K562 (cell line): ENCODE data around the gene MMP17. TPM values are rescaled to one million over a fixed set of nuclear protein-coding genes. Genes with fewer than 3 reads are reported as not detected.

ENCODE experiments used
- LARP7 ChIP-seq: fragments of 450-650 bp; IDR thresholded peaks from 2 replicates; pipeline ENCODE4 v1.6.1; 2016
- MCM3 ChIP-seq: fragments of 450-650 bp; IDR thresholded peaks from 2 replicates; pipeline ENCODE4 v1.6.1; 2016
- MEF2D ChIP-seq: conservative IDR thresholded peaks from 2 replicates; pipeline ENCODE4 v1.6.1; 2016; ENCODE audit warnings: low read depth, missing genetic modification characterization, missing compliant biosample characterization
- NFYB ChIP-seq: IDR thresholded peaks from 2 replicates; pipeline ENCODE4 v1.6.1; 2011; ENCODE audit warnings: mild to moderate bottlenecking, moderate library complexity; ENCODE audit not compliant: insufficient read length; ENCODE audit errors: extremely low read depth
- NR4A1 ChIP-seq, 2 experiments: fragments of 250-450 bp in 1 of 2; fragments of 450-650 bp in 1 of 2; sonication (Bioruptor Pico) in 1 of 2; IDR thresholded peaks; 2 replicates each; pipeline versions ENCODE4 v1.4.0 to v1.6.1; 2016 to 2020; ENCODE audit warnings: mild to moderate bottlenecking in 2 of 2, missing compliant biosample characterization in 1 of 2, missing genetic modification characterization in 1 of 2, moderate library complexity in 1 of 2
- POLR2A ChIP-seq: fragments of 450-650 bp; conservative IDR thresholded peaks from 2 replicates; pipeline ENCODE4 v1.6.1; 2016
- PRMT5 ChIP-seq: sonication (generic); formaldehyde crosslinking; IDR thresholded peaks from 2 replicates; pipeline ENCODE4 v1.5.0; 2020; ENCODE audit warnings: missing genetic modification reagents
- PURB ChIP-seq: sonication (generic); formaldehyde crosslinking; IDR thresholded peaks from 2 replicates; pipeline ENCODE4 v1.9.0; 2021; ENCODE audit warnings: low read depth, mild to moderate bottlenecking, missing genetic modification reagents
- RFX7 ChIP-seq: fragments of 250-450 bp; sonication (Bioruptor Pico); IDR thresholded peaks from 2 replicates; pipeline ENCODE4 v1.5.1; 2021; ENCODE audit warnings: mild to moderate bottlenecking
- SAFB2 ChIP-seq: fragments of 200-400 bp; formaldehyde crosslinking; IDR thresholded peaks from 2 replicates; pipeline ENCODE4 v1.6.1; 2018; ENCODE audit warnings: borderline replicate concordance, low read length, low read depth, moderate library complexity; ENCODE audit not compliant: severe bottlenecking
- ZNF57 ChIP-seq: fragments of 450-650 bp; formaldehyde crosslinking; IDR thresholded peaks from 2 replicates; pipeline ENCODE4 v1.4.0; 2020; ENCODE audit warnings: mild to moderate bottlenecking, moderate library complexity
- ZSCAN32 ChIP-seq: fragments of 450-650 bp; formaldehyde crosslinking; IDR thresholded peaks from 2 replicates; pipeline ENCODE4 v1.4.0; 2020; ENCODE audit warnings: mild to moderate bottlenecking, moderate library complexity
- polyA plus RNA-seq, 8 experiments: library from polyadenylated mRNA; depleted of rRNA in 4 of 8; stranded (reverse) in 5 of 8; unstranded in 3 of 8; fragments of >200 nt; fragmentation: Nextera tagmentation in 2 of 8; fragmentation: Illumina TruSeq in 1 of 8; extraction: Ambion mirVana in 2 of 8; extraction: Trizol in 1 of 8; gene quantifications; 2 replicates each; pipeline versions ENCODE4 v1.2.1 to v1.2.3, GENCODE V29; 2011 to 2014; ENCODE audit warnings: inconsistent platforms in 1 of 8, missing spikeins in 1 of 8
- total RNA-seq, 7 experiments: library from RNA; depleted of rRNA in 6 of 7; stranded (reverse); fragments of >200 nt in 6 of 7; fragmentation: Illumina TruSeq in 2 of 7; extraction: Trizol in 2 of 7; gene quantifications; 2 replicates each; pipeline versions ENCODE4 v1.2.1 to v1.2.3, GENCODE V29; 2011 to 2021; ENCODE audit warnings: low replicate concordance in 1 of 7
- TF ChIP-seq, protein P1 (sequence below), 2 experiments: IDR thresholded peaks; 2 replicates each; pipeline ENCODE4 v1.6.1; 2012; ENCODE audit warnings: improper control_type of control experiment in 2 of 2, low read depth in 2 of 2, low read length in 2 of 2, borderline replicate concordance in 1 of 2
- TF ChIP-seq, protein P2 (sequence below): IDR thresholded peaks from 2 replicates; pipeline ENCODE4 v1.6.1; 2014; ENCODE audit warnings: antibody characterized with exemption
- TF ChIP-seq, protein P3 (sequence below): fragments of 250-450 bp; sonication (Bioruptor Pico); IDR thresholded peaks from 2 replicates; pipeline ENCODE4 v1.5.0; 2021
- TF ChIP-seq, protein P4 (sequence below): fragments of 250-450 bp; sonication (Bioruptor Pico); IDR thresholded peaks from 2 replicates; pipeline ENCODE4 v1.8.0; 2021; ENCODE audit warnings: borderline replicate concordance, mild to moderate bottlenecking, moderate library complexity; ENCODE audit not compliant: poor library complexity, severe bottlenecking
- TF ChIP-seq, protein P5 (sequence below): sonication (generic); formaldehyde crosslinking; IDR thresholded peaks from 2 replicates; pipeline ENCODE4 v1.8.0; 2022; ENCODE audit warnings: mild to moderate bottlenecking, missing genetic modification reagents

MMP17 gene
- total and polyA plus RNA-seq, 9 of the 15 experiments (the other 6 are each of a cell fraction or from before 2014, with no cell fraction given) = 1.1 to 21.2 (median 17.1) TPM; not detected in 2

DNA sequence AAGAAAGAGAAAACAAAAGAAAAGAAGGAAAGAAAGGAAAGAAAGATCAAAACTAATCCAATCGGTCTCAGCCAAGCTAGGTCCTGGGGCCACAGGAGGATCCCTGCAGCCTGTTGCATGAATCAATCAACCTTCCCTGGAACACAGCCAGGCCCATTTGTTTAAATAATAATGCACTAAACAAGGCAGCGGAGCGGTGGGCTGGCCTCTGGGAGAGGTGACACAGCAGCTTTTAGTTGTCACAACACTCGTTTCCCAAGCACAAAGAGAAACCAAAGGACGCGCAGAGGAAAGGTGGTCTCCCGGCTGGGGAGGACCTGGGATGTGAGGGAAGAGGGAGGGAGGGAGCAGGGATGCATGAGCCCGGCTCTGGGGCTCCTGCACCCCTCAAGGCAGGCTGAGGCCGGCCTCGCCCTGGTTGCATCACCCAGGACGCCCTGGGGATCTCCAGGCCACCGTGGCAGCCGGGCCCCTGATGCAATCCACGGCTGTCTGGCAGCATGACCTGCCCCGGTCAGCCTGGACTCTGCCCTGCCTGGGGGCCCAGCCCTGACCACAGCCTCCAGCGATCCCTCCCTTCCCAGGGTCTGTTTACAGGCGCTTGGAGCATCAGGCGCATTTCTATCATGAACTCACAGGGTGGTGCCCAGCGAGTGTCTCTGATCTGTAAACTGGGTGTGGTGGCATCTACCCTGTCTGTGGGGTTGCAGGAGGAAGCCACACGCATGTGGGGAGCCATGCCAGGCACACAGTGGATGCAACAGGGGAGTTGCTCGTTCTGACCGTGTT is 32.5 kb downstream of the MMP17 start (continued):
- TF ChIP-seq, protein P1, sequence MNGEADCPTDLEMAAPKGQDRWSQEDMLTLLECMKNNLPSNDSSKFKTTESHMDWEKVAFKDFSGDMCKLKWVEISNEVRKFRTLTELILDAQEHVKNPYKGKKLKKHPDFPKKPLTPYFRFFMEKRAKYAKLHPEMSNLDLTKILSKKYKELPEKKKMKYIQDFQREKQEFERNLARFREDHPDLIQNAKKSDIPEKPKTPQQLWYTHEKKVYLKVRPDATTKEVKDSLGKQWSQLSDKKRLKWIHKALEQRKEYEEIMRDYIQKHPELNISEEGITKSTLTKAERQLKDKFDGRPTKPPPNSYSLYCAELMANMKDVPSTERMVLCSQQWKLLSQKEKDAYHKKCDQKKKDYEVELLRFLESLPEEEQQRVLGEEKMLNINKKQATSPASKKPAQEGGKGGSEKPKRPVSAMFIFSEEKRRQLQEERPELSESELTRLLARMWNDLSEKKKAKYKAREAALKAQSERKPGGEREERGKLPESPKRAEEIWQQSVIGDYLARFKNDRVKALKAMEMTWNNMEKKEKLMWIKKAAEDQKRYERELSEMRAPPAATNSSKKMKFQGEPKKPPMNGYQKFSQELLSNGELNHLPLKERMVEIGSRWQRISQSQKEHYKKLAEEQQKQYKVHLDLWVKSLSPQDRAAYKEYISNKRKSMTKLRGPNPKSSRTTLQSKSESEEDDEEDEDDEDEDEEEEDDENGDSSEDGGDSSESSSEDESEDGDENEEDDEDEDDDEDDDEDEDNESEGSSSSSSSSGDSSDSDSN (IDR thresholded peaks at IDR 0.05; ENCODE audit: borderline replicate concordance in 1 of 2, low read depth in 2 of 2, low read length in 2 of 2) = no peak; a peak in 1 of 4 replicates
- TF ChIP-seq RFX7 (CRISPR knock-in tag) (no peak), PRMT5 (CRISPR knock-in tag) (no peak), PURB (CRISPR knock-in tag) (no peak), ZSCAN32 (CRISPR knock-in tag) (peak; percentile 93), NR4A1 (CRISPR knock-in tag; IDR thresholded peaks at IDR 0.05) (no peak), NR4A1 (tag; IDR thresholded peaks at IDR 0.05) (peak; percentile 94), ZNF57 (CRISPR knock-in tag) (no peak), MCM3 (no peak), POLR2A (0 out of 2 replicates have a peak, but pooled peaks have one; percentile 51), LARP7 (no peak), MEF2D (no peak), SAFB2 (no peak), NFYB (no peak)
- TF ChIP-seq, protein P2, sequence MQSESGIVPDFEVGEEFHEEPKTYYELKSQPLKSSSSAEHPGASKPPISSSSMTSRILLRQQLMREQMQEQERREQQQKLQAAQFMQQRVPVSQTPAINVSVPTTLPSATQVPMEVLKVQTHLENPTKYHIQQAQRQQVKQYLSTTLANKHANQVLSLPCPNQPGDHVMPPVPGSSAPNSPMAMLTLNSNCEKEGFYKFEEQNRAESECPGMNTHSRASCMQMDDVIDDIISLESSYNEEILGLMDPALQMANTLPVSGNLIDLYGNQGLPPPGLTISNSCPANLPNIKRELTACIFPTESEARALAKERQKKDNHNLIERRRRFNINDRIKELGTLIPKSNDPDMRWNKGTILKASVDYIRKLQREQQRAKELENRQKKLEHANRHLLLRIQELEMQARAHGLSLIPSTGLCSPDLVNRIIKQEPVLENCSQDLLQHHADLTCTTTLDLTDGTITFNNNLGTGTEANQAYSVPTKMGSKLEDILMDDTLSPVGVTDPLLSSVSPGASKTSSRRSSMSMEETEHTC = no peak
- TF ChIP-seq, protein P3, sequence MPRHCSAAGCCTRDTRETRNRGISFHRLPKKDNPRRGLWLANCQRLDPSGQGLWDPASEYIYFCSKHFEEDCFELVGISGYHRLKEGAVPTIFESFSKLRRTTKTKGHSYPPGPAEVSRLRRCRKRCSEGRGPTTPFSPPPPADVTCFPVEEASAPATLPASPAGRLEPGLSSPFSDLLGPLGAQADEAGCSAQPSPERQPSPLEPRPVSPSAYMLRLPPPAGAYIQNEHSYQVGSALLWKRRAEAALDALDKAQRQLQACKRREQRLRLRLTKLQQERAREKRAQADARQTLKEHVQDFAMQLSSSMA = no peak
- TF ChIP-seq, protein P4, sequence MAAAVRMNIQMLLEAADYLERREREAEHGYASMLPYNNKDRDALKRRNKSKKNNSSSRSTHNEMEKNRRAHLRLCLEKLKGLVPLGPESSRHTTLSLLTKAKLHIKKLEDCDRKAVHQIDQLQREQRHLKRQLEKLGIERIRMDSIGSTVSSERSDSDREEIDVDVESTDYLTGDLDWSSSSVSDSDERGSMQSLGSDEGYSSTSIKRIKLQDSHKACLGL (CRISPR knock-in tag) = no peak
- TF ChIP-seq, protein P5, sequence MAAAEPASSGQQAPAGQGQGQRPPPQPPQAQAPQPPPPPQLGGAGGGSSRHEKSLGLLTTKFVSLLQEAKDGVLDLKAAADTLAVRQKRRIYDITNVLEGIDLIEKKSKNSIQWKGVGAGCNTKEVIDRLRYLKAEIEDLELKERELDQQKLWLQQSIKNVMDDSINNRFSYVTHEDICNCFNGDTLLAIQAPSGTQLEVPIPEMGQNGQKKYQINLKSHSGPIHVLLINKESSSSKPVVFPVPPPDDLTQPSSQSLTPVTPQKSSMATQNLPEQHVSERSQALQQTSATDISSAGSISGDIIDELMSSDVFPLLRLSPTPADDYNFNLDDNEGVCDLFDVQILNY (CRISPR knock-in tag) = no peak
